ENCODE results near the gene CFAP99.

The CFAP99 gene

GRCh38 chr4:2507855-2508254 is 89.1 kb downstream of the CFAP99 start:
- no peak for DNase-seq (ENCODE audit: extremely low read depth, low read depth)
- H3K4me3 ChIP-seq (replicated peaks; ENCODE audit: low read depth, low read length), result no peak overlapping the region
- no peak for TF ChIP-seq CTCF (IDR thresholded peaks at IDR 0.05; ENCODE audit: low read depth, low read length, missing control alignments)

- TF ChIP-seq CTCF (IDR thresholded peaks at IDR 0.05; ENCODE audit: low read depth, low read length, missing control alignments), result no peak
Measured at GRCh38 chr4:2510351-2511259, 91.8 kb downstream of the CFAP99 start.

GRCh38 chr4:2511645-2512131 is 92.9 kb downstream of the CFAP99 start:
- TF ChIP-seq CTCF (IDR thresholded peaks at IDR 0.05; ENCODE audit: low read depth, low read length, missing control alignments), result no peak
- no peak for DNase-seq (ENCODE audit: extremely low read depth, low read depth)
- H3K4me3 ChIP-seq (replicated peaks; ENCODE audit: low read depth, low read length), result no peak overlapping the region

More at GRCh38 chr4:2510351-2511259, 91.8 kb downstream of the CFAP99 start:
- H3K4me3 ChIP-seq (replicated peaks; ENCODE audit: low read depth, low read length), result no peak overlapping the region
- DNase-seq (ENCODE audit: extremely low read depth, low read depth), result no peak

Data from HFF-Myc (cell line).